CD4-positive, alpha-beta T cell treated with Interleukin-1 beta for 1 hour (primary cell): ENCODE results near the gene STX8.
"Not testable (repeated sequence)": the region's sequence is repeated elsewhere in the genome, so short reads cannot be mapped to it uniquely, and the experiment has no call there.

Source experiments
- DNase-seq, 2 donors: peaks; one replicate each; pipeline ENCODE4 v3.0.0-alpha.2; 2020 to 2022

STX8 gene

GRCh38 chr17:9575381-9576101, at the start of gene STX8:
Gene STX8 (minus strand): TSS chr17:9575820. CDS start chr17:9575808, 12 bp downstream.
- DNase-seq, result peak; percentile 78 to 82

- DNase-seq, result no peak
Observed at GRCh38 chr17:9622961-9623360, 47.3 kb upstream of the STX8 start.

GRCh38 chr17:9615486-9615885, 39.9 kb upstream of the STX8 start:
- no peak for DNase-seq

GRCh38 chr17:9612006-9612405, 36.4 kb upstream of the STX8 start:
- DNase-seq, result no peak

GRCh38 chr17:9611557-9611956, 35.9 kb upstream of the STX8 start:
- no peak for DNase-seq

GRCh38 chr17:9607058-9607457, 31.4 kb upstream of the STX8 start:
- DNase-seq, result not testable (repeated sequence)

GRCh38 chr17:9606453-9606852, 30.8 kb upstream of the STX8 start:
- no peak for DNase-seq

- DNase-seq, result not testable (repeated sequence)
Observed at GRCh38 chr17:9604583-9604982, 29.0 kb upstream of the STX8 start.

GRCh38 chr17:9598661-9599060, 23.0 kb upstream of the STX8 start:
- DNase-seq, result no peak

- not testable (repeated sequence) for DNase-seq
Observed at GRCh38 chr17:9597638-9598037, 22.0 kb upstream of the STX8 start.

GRCh38 chr17:9594065-9594464, 18.4 kb upstream of the STX8 start:
- DNase-seq, result no peak

GRCh38 chr17:9587969-9588656, 12.5 kb upstream of the STX8 start:
- DNase-seq, result no peak

- DNase-seq, result no peak
Observed at GRCh38 chr17:9577373-9577709, 1.7 kb upstream of the STX8 start.

GRCh38 chr17:9576521-9577372, 1.1 kb upstream of the STX8 start, which contains the start of gene CFAP52:
Gene CFAP52 (plus strand): TSS chr17:9576642. CDS start chr17:9576696, 54 bp downstream.
- peak; percentile 80 to 81 for DNase-seq

GRCh38 chr17:9571201-9571600, 4.4 kb downstream of the STX8 start:
- no peak for DNase-seq

GRCh38 chr17:9568957-9569588, 6.5 kb downstream of the STX8 start:
- no peak for DNase-seq

GRCh38 chr17:9568004-9568403, 7.6 kb downstream of the STX8 start:
- DNase-seq, result no peak

- not testable (repeated sequence) for DNase-seq
Observed at GRCh38 chr17:9566739-9567138, 8.9 kb downstream of the STX8 start.

- peak in 1 of 2 donors; percentile 28 for DNase-seq
Observed at GRCh38 chr17:9566067-9566466, 9.6 kb downstream of the STX8 start.

- no peak for DNase-seq
Observed at GRCh38 chr17:9564104-9564503, 11.5 kb downstream of the STX8 start.

- DNase-seq, result no peak
Observed at GRCh38 chr17:9557857-9558256, 17.8 kb downstream of the STX8 start.

- DNase-seq, result no peak
Observed at GRCh38 chr17:9557161-9557755, 18.4 kb downstream of the STX8 start.

- DNase-seq, result peak; percentile 39 to 57
Observed at GRCh38 chr17:9554715-9555114, 20.9 kb downstream of the STX8 start.
